ENCODE data around the gene ZNF679. TPM values are rescaled to one million over a fixed set of nuclear protein-coding genes. Genes with fewer than 3 reads are reported as not detected.
"Not testable (repeated sequence)": the region's sequence is repeated elsewhere in the genome, so short reads cannot be mapped to it uniquely, and the experiment has no call there.

Gene ZNF679
- total RNA-seq, 2 donors from 2014 or later: not detected

GRCh38 chr7:64206903-64207302 lies 21.4 kb upstream of the ZNF679 start, which contains the start of gene ZNF735:
TSS of gene ZNF735 (plus strand) at chr7:64207203. CDS start at chr7:64207203, 0 bp downstream.
- no peak for TF ChIP-seq CTCF (IDR thresholded peaks at IDR 0.05)
- no peak for DNase-seq
- H3K36me3 ChIP-seq: no peaks in the 10 kb centered on the region
- H3K9me3 ChIP-seq: no peaks in the 10 kb centered on the region
- no peaks in the 10 kb centered on the region for H3K4me1 ChIP-seq
- intact Hi-C loops (cut with DNase I): no loop called here
- H3K27me3 ChIP-seq: no peaks in the 10 kb centered on the region
- H3K9ac ChIP-seq (ENCODE audit: low read depth in 2 of 2, low read length in 2 of 2): no peak within 1 kb of the TSS
- no peak within 1 kb of the TSS for H3K27ac ChIP-seq
- no peak within 1 kb of the TSS for H3K4me3 ChIP-seq

- DNase-seq; H3K4me3 ChIP-seq; H3K27ac ChIP-seq; H3K36me3 ChIP-seq; H3K4me1 ChIP-seq; H3K9me3 ChIP-seq; H3K9ac ChIP-seq (ENCODE audit: low read depth in 2 of 2, low read length in 2 of 2); intact Hi-C loops (cut with DNase I); H3K27me3 ChIP-seq: not testable (repeated sequence)
Observed at GRCh38 chr7:64219710-64220298, 8.5 kb upstream of the ZNF679 start.

- H3K4me3 ChIP-seq: no peak overlapping the region
- no peaks in the 10 kb centered on the region for H3K27me3 ChIP-seq
- H3K9me3 ChIP-seq: no peaks in the 10 kb centered on the region
- no peak overlapping the region for H3K27ac ChIP-seq
- H3K4me1 ChIP-seq: no peaks in the 10 kb centered on the region
- TF ChIP-seq CTCF (IDR thresholded peaks at IDR 0.05): no peak
- no peaks in the 10 kb centered on the region for H3K36me3 ChIP-seq
- H3K9ac ChIP-seq (ENCODE audit: low read depth in 2 of 2, low read length in 2 of 2): no peak overlapping the region
- no peak for DNase-seq
- intact Hi-C loops (cut with DNase I): no loop called here
Observed at GRCh38 chr7:64223366-64223765, 4.9 kb upstream of the ZNF679 start.

GRCh38 chr7:64266341-64266919 lies 38.2 kb downstream of the ZNF679 start:
- Histone ChIP-seq H3K27ac (no peak overlapping the region), H3K27me3 (no peaks in the 10 kb centered on the region), H3K9ac (ENCODE audit: low read depth in 2 of 2, low read length in 2 of 2) (no peak overlapping the region), H3K4me3 (no peak overlapping the region), H3K36me3 (no peaks in the 10 kb centered on the region), H3K4me1 (no peaks in the 10 kb centered on the region), H3K9me3 (no peaks in the 10 kb centered on the region)
- intact Hi-C loops (cut with DNase I): no loop called here
- no peak for DNase-seq
- no peak for TF ChIP-seq CTCF (IDR thresholded peaks at IDR 0.05)

GRCh38 chr7:64277630-64278029 lies 49.4 kb downstream of the ZNF679 start:
- Histone ChIP-seq H3K4me1 (no peaks in the 10 kb centered on the region), H3K27ac (no peak overlapping the region), H3K9me3 (no peaks in the 10 kb centered on the region), H3K4me3 (no peak overlapping the region), H3K27me3 (no peaks in the 10 kb centered on the region), H3K9ac (ENCODE audit: low read depth in 2 of 2, low read length in 2 of 2) (no peak overlapping the region), H3K36me3 (no peaks in the 10 kb centered on the region)
- no peak for TF ChIP-seq CTCF (IDR thresholded peaks at IDR 0.05)
- no peak for DNase-seq
- intact Hi-C loops (cut with DNase I): no loop called here

- no peak overlapping the region for H3K27ac ChIP-seq
- no peak for TF ChIP-seq CTCF (IDR thresholded peaks at IDR 0.05)
- intact Hi-C loops (cut with DNase I): no loop called here
- no peaks in the 10 kb centered on the region for H3K27me3 ChIP-seq
- H3K4me3 ChIP-seq: no peak overlapping the region
- H3K9me3 ChIP-seq: no peaks in the 10 kb centered on the region
- H3K36me3 ChIP-seq: no peaks in the 10 kb centered on the region
- H3K9ac ChIP-seq (ENCODE audit: low read depth in 2 of 2, low read length in 2 of 2): no peak overlapping the region
- no peaks in the 10 kb centered on the region for H3K4me1 ChIP-seq
- DNase-seq: no peak
Observed at GRCh38 chr7:64294701-64295420, 66.6 kb downstream of the ZNF679 start.

GRCh38 chr7:64297418-64297817 lies 69.1 kb downstream of the ZNF679 start:
- H3K9me3 ChIP-seq; H3K9ac ChIP-seq (ENCODE audit: low read depth in 2 of 2, low read length in 2 of 2); DNase-seq; H3K4me1 ChIP-seq; H3K27me3 ChIP-seq; intact Hi-C loops (cut with DNase I); H3K36me3 ChIP-seq; H3K27ac ChIP-seq; H3K4me3 ChIP-seq: not testable (repeated sequence)
